K562 (cell line): ENCODE data around the gene CLDN5. TPM values are rescaled to one million over a fixed set of nuclear protein-coding genes. Genes with fewer than 3 reads are reported as not detected.

Experiments
- ATF7 ChIP-seq: fragments of 450-650 bp; IDR thresholded peaks from 2 replicates; pipeline ENCODE4 v1.7.1; 2014; ENCODE audit warnings: mild to moderate bottlenecking, moderate library complexity
- BHLHE40 ChIP-seq: IDR thresholded peaks from 2 replicates; pipeline ENCODE4 v1.6.1; 2011; ENCODE audit warnings: low read length, improper control_type of control experiment
- FOXA3 ChIP-seq, 2 experiments: fragments of 450-650 bp in 1 of 2; sonication (generic) in 1 of 2; formaldehyde crosslinking; IDR thresholded peaks in 1 of 2; conservative IDR thresholded peaks in 1 of 2; 2 replicates each; pipeline versions ENCODE4 v1.4.0 to v1.8.0; 2020 to 2022; ENCODE audit warnings: mild to moderate bottlenecking in 2 of 2, missing genetic modification reagents in 1 of 2
- MAZ ChIP-seq, 2 experiments: fragments of 450-650 bp in 1 of 2; sonication (generic) in 1 of 2; formaldehyde crosslinking; IDR thresholded peaks in 1 of 2; conservative IDR thresholded peaks in 1 of 2; 2 replicates each; pipeline versions ENCODE4 v1.4.0 to v1.5.0; 2020; ENCODE audit warnings: mild to moderate bottlenecking in 1 of 2, missing genetic modification reagents in 1 of 2
- MEIS2 ChIP-seq: fragments of 450-650 bp; IDR thresholded peaks from 2 replicates; pipeline ENCODE4 v1.6.1; 2014; ENCODE audit warnings: mild to moderate bottlenecking; ENCODE audit not compliant: partially characterized antibody
- RB1 ChIP-seq: fragments of 450-650 bp; IDR thresholded peaks from 2 replicates; pipeline ENCODE4 v1.6.1; 2017; ENCODE audit warnings: low read depth, mild to moderate bottlenecking
- RCOR1 ChIP-seq, 2 experiments: IDR thresholded peaks; 2 replicates each; pipeline ENCODE4 v1.6.1; 2012; ENCODE audit warnings: low read depth in 2 of 2, low read length in 2 of 2, borderline replicate concordance in 1 of 2, improper control_type of control experiment in 1 of 2
- SIX5 ChIP-seq, 2 experiments: IDR thresholded peaks; 2 replicates each; pipeline ENCODE4 v1.6.1; 2011; ENCODE audit warnings: low read length in 2 of 2, borderline replicate concordance in 1 of 2, low read depth in 1 of 2, mild to moderate bottlenecking in 1 of 2, moderate library complexity in 1 of 2; ENCODE audit not compliant: insufficient read depth in 1 of 2
- SRF ChIP-seq, 2 experiments: fragments of 250-450, 450-650 bp in 1 of 2; sonication (Bioruptor Pico) in 1 of 2; sonication (generic) in 1 of 2; formaldehyde crosslinking; IDR thresholded peaks; 2 replicates each; pipeline versions ENCODE4 v1.5.0 to v1.5.1; 2020 to 2022; ENCODE audit warnings: mild to moderate bottlenecking in 1 of 2, missing genetic modification reagents in 1 of 2
- TAL1 ChIP-seq: fragments of 450-650 bp; IDR thresholded peaks from 2 replicates; pipeline ENCODE4 v1.6.1; 2016; ENCODE audit warnings: mild to moderate bottlenecking
- TEAD1 ChIP-seq, 2 experiments: fragments of 450-650 bp in 1 of 2; sonication (generic) in 1 of 2; formaldehyde crosslinking; IDR thresholded peaks; 2 replicates each; pipeline versions ENCODE4 v1.4.0 to v1.8.0; 2020 to 2022; ENCODE audit warnings: mild to moderate bottlenecking in 2 of 2, missing genetic modification reagents in 1 of 2
- ZKSCAN1 ChIP-seq: fragments of 150-350 bp; IDR thresholded peaks from 2 replicates; pipeline ENCODE4 v1.6.1; 2016; ENCODE audit warnings: low read depth, low read length
- ZNF41 ChIP-seq: fragments of 250-450 bp; sonication (Bioruptor Pico); conservative IDR thresholded peaks from 2 replicates; pipeline ENCODE4 v1.4.0; 2020; ENCODE audit warnings: mild to moderate bottlenecking
- polyA plus RNA-seq, 8 experiments: library from polyadenylated mRNA; depleted of rRNA in 4 of 8; stranded (reverse) in 5 of 8; unstranded in 3 of 8; fragments of >200 nt; fragmentation: Nextera tagmentation in 2 of 8; fragmentation: Illumina TruSeq in 1 of 8; extraction: Ambion mirVana in 2 of 8; extraction: Trizol in 1 of 8; gene quantifications; 2 replicates each; pipeline versions ENCODE4 v1.2.1 to v1.2.3, GENCODE V29; 2011 to 2014; ENCODE audit warnings: inconsistent platforms in 1 of 8, missing spikeins in 1 of 8
- total RNA-seq, 7 experiments: library from RNA; depleted of rRNA in 6 of 7; stranded (reverse); fragments of >200 nt in 6 of 7; fragmentation: Illumina TruSeq in 2 of 7; extraction: Trizol in 2 of 7; gene quantifications; 2 replicates each; pipeline versions ENCODE4 v1.2.1 to v1.2.3, GENCODE V29; 2011 to 2021; ENCODE audit warnings: low replicate concordance in 1 of 7
- TF ChIP-seq, protein P1 (sequence below): fragments of 450-650 bp; formaldehyde crosslinking; conservative IDR thresholded peaks from 2 replicates; pipeline ENCODE4 v1.4.0; 2022; ENCODE audit warnings: mild to moderate bottlenecking, missing genetic modification characterization
- TF ChIP-seq, protein P2 (sequence below), 2 experiments: fragments of 450-650 bp; formaldehyde crosslinking in 1 of 2; IDR thresholded peaks; 2 replicates each; pipeline versions ENCODE4 v1.4.0 to v1.6.1; 2014 to 2020; ENCODE audit warnings: mild to moderate bottlenecking in 2 of 2, borderline replicate concordance in 1 of 2, low read depth in 1 of 2

The CLDN5 gene
- total and polyA plus RNA-seq, 9 of the 15 experiments (the other 6 are each of a cell fraction or from before 2014, with no cell fraction given) = 0.20 TPM; not detected in 8

GRCh38 chr22:19497245-19497644, 27.0 kb downstream of the CLDN5 start (continued):
- peak; percentile 46 to 64; a peak in 3 of 4 replicates for TF ChIP-seq MAZ (CRISPR knock-in tag; conservative IDR thresholded peaks at IDR 0.05 in 1 of 2, IDR thresholded peaks at IDR 0.05 in 1 of 2)
- TF ChIP-seq ZKSCAN1 = 0 out of 2 replicates have a peak, but pooled peaks have one; percentile 23
- TF ChIP-seq, protein P1, sequence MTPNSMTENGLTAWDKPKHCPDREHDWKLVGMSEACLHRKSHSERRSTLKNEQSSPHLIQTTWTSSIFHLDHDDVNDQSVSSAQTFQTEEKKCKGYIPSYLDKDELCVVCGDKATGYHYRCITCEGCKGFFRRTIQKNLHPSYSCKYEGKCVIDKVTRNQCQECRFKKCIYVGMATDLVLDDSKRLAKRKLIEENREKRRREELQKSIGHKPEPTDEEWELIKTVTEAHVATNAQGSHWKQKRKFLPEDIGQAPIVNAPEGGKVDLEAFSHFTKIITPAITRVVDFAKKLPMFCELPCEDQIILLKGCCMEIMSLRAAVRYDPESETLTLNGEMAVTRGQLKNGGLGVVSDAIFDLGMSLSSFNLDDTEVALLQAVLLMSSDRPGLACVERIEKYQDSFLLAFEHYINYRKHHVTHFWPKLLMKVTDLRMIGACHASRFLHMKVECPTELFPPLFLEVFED (CRISPR knock-in tag) = 0 out of 2 replicates have a peak, but pooled peaks have one; percentile 41
- TF ChIP-seq RB1 = no peak
- 0 out of 4 replicates have a peak, but pooled peaks of 1 of the 2 experiments have one; percentile 14 for TF ChIP-seq SIX5 (IDR thresholded peaks at IDR 0.05; ENCODE audit: borderline replicate concordance in 1 of 2, insufficient read depth in 1 of 2, low read depth in 1 of 2, low read length in 2 of 2)
- peak in 1 of 2 experiments; percentile 72; a peak in 2 of 4 replicates for TF ChIP-seq TEAD1 (CRISPR knock-in tag; IDR thresholded peaks at IDR 0.05)
- TF ChIP-seq RCOR1 (IDR thresholded peaks at IDR 0.05; ENCODE audit: borderline replicate concordance in 1 of 2, low read depth in 2 of 2, low read length in 2 of 2) = peak in 1 of 2 experiments; percentile 67; a peak in 1 of 4 replicates
- no peak; a peak in 1 of 4 replicates for TF ChIP-seq SRF (CRISPR knock-in tag; IDR thresholded peaks at IDR 0.05)
- no peak for TF ChIP-seq TAL1
- TF ChIP-seq ATF7 = peak; percentile 40; the same call in 1 of the 2 replicates
- peak; percentile 71 for TF ChIP-seq BHLHE40
- no peak for TF ChIP-seq FOXA3 (CRISPR knock-in tag; conservative IDR thresholded peaks at IDR 0.05 in 1 of 2, IDR thresholded peaks at IDR 0.05 in 1 of 2)
- TF ChIP-seq, protein P2, sequence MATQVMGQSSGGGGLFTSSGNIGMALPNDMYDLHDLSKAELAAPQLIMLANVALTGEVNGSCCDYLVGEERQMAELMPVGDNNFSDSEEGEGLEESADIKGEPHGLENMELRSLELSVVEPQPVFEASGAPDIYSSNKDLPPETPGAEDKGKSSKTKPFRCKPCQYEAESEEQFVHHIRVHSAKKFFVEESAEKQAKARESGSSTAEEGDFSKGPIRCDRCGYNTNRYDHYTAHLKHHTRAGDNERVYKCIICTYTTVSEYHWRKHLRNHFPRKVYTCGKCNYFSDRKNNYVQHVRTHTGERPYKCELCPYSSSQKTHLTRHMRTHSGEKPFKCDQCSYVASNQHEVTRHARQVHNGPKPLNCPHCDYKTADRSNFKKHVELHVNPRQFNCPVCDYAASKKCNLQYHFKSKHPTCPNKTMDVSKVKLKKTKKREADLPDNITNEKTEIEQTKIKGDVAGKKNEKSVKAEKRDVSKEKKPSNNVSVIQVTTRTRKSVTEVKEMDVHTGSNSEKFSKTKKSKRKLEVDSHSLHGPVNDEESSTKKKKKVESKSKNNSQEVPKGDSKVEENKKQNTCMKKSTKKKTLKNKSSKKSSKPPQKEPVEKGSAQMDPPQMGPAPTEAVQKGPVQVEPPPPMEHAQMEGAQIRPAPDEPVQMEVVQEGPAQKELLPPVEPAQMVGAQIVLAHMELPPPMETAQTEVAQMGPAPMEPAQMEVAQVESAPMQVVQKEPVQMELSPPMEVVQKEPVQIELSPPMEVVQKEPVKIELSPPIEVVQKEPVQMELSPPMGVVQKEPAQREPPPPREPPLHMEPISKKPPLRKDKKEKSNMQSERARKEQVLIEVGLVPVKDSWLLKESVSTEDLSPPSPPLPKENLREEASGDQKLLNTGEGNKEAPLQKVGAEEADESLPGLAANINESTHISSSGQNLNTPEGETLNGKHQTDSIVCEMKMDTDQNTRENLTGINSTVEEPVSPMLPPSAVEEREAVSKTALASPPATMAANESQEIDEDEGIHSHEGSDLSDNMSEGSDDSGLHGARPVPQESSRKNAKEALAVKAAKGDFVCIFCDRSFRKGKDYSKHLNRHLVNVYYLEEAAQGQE (IDR thresholded peaks at IDR 0.05; ENCODE audit: borderline replicate concordance) = no peak
- TF ChIP-seq, protein P2 (CRISPR knock-in tag; IDR thresholded peaks at IDR 0.05; ENCODE audit: low read depth) = 0 out of 2 replicates have a peak, but pooled peaks have one; percentile 30
- TF ChIP-seq ZNF41 (CRISPR knock-in tag) = 0 out of 2 replicates have a peak, but pooled peaks have one; percentile 12
- TF ChIP-seq MEIS2 = peak; percentile 71
